CD14-positive monocyte (primary cell): ENCODE measurements around the gene CACNA2D1. TPM values are rescaled to one million over a fixed set of nuclear protein-coding genes. Genes with fewer than 3 reads are reported as not detected.

Experiments
- DNase-seq, 3 donors: peaks; one replicate each; pipeline ENCODE4 v3.0.0-alpha.2; 2011 to 2022
- H2AFZ ChIP-seq: 2 replicates; pipeline ENCODE4 v1.6.0; 2012; ENCODE audit warnings: mild to moderate bottlenecking, low read depth, low read length, inconsistent platforms; ENCODE audit not compliant: insufficient read depth, poor library complexity, severe bottlenecking
- H3K27ac ChIP-seq, 2 donors: 1 replicate in 1 of 2; 2 replicates in 1 of 2; pipeline ENCODE4 v1.5.1; 2012 to 2013; ENCODE audit warnings: low read length in 2 of 2, control low read depth in 1 of 2, inconsistent platforms in 1 of 2, low read depth in 1 of 2, mild to moderate bottlenecking in 1 of 2
- H3K27me3 ChIP-seq, 2 donors: one replicate each; pipeline versions ENCODE4 v1.6.0 to v1.6.1; 2011 to 2013; ENCODE audit warnings: low read length in 2 of 2; ENCODE audit not compliant: control insufficient read depth in 2 of 2, insufficient read depth in 2 of 2
- H3K36me3 ChIP-seq, 2 donors: replicated peaks in 1 of 2; 1 replicate in 1 of 2; 2 replicates in 1 of 2; pipeline versions ENCODE4 v1.5.1 to v1.6.1; 2012 to 2013; ENCODE audit warnings: low read length in 2 of 2, control low read depth in 1 of 2, inconsistent platforms in 1 of 2, mild to moderate bottlenecking in 1 of 2; ENCODE audit not compliant: insufficient read depth in 2 of 2, control insufficient read depth in 1 of 2
- H3K4me1 ChIP-seq, 2 donors: 1 replicate in 1 of 2; 2 replicates in 1 of 2; pipeline versions ENCODE4 v1.5.1 to v1.6.1; 2012 to 2013; ENCODE audit warnings: low read length in 2 of 2, control low read depth in 1 of 2, inconsistent platforms in 1 of 2, mild to moderate bottlenecking in 1 of 2, moderate library complexity in 1 of 2; ENCODE audit not compliant: insufficient read depth in 2 of 2, control insufficient read depth in 1 of 2
- H3K4me2 ChIP-seq: replicated peaks from 2 replicates; pipeline ENCODE3; 2012; ENCODE audit warnings: low read length, moderate library complexity, mild to moderate bottlenecking; ENCODE audit not compliant: poor library complexity, severe bottlenecking; ENCODE audit errors: extremely low read depth
- H3K4me3 ChIP-seq, 3 experiments: fragments of 200-600 bp in 1 of 3; sonication (generic) in 1 of 3; replicated peaks in 1 of 3; 1 replicate in 2 of 3; 2 replicates in 1 of 3; pipeline ENCODE4 v1.5.1; 2011 to 2013; ENCODE audit warnings: low read length in 3 of 3, mild to moderate bottlenecking in 3 of 3, control low read depth in 2 of 3, low read depth in 2 of 3, inconsistent platforms in 1 of 3, moderate library complexity in 1 of 3
- H3K79me2 ChIP-seq: 2 replicates; pipeline ENCODE4 v1.6.0; 2012; ENCODE audit warnings: mild to moderate bottlenecking, control low read depth, inconsistent platforms, low read length, moderate library complexity; ENCODE audit not compliant: insufficient read depth
- H3K9ac ChIP-seq: 2 replicates; pipeline ENCODE4 v1.6.0; 2017; ENCODE audit warnings: low read length, mild to moderate bottlenecking; ENCODE audit not compliant: insufficient read depth, poor library complexity, severe bottlenecking
- H3K9me3 ChIP-seq, 2 donors: replicated peaks in 1 of 2; 1 replicate in 1 of 2; 2 replicates in 1 of 2; pipeline versions ENCODE4 v1.5.1 to v1.6.1; 2012 to 2013; ENCODE audit warnings: low read length in 2 of 2, control low read depth in 1 of 2; ENCODE audit not compliant: control insufficient read depth in 1 of 2, insufficient read depth in 1 of 2
- H4K20me1 ChIP-seq: 2 replicates; pipeline ENCODE4 v1.6.0; 2012; ENCODE audit warnings: mild to moderate bottlenecking, low read length, control low read depth, moderate library complexity; ENCODE audit not compliant: insufficient read depth
- H3K27ac Mint-ChIP-seq, 7 donors: one replicate each; pipeline ENCODE4 v1.8.0; 2020; ENCODE audit warnings: mild to moderate bottlenecking in 7 of 7, mixed read lengths in 7 of 7, moderate library complexity in 6 of 7, inconsistent platforms in 2 of 7
- H3K27me3 Mint-ChIP-seq, 3 donors: one replicate each; pipeline ENCODE4 v1.8.0; 2021 to 2022; ENCODE audit warnings: low read depth in 3 of 3, mild to moderate bottlenecking in 3 of 3, mixed read lengths in 3 of 3, moderate library complexity in 3 of 3, inconsistent platforms in 1 of 3
- H3K36me3 Mint-ChIP-seq, 2 donors: one replicate each; pipeline ENCODE4 v1.8.0; 2020; ENCODE audit warnings: mixed read lengths in 2 of 2, inconsistent platforms in 1 of 2, mild to moderate bottlenecking in 1 of 2
- H3K4me1 Mint-ChIP-seq: one replicate; pipeline ENCODE4 v1.8.0; 2020; ENCODE audit warnings: mild to moderate bottlenecking, mixed read lengths
- H3K4me3 Mint-ChIP-seq, 2 donors: one replicate each; pipeline ENCODE4 v1.8.0; 2020; ENCODE audit warnings: mild to moderate bottlenecking in 2 of 2, mixed read lengths in 2 of 2, moderate library complexity in 1 of 2
- H3K9me3 Mint-ChIP-seq, 7 donors: one replicate each; pipeline ENCODE4 v1.8.0; 2020 to 2022; ENCODE audit warnings: mixed read lengths in 7 of 7, mild to moderate bottlenecking in 6 of 7, moderate library complexity in 6 of 7, inconsistent platforms in 2 of 7
- WGBS: methylation state at CpG from one replicate; pipeline ENCODE4 v1.1.5; 2013; ENCODE audit warnings: missing lambda C conversion rate; ENCODE audit not compliant: insufficient coverage; 5-methylcytosine and 5-hydroxymethylcytosine counted together
- intact Hi-C, 2 donors: fragments of 100-400 bp; cut with micrococcal nuclease; formaldehyde crosslinking; loops; one replicate each; pipeline versions ENCODE4 v1.15.0 to v1.15.1; 2023
- polyA plus RNA-seq, 3 donors: library from polyadenylated mRNA; depleted of rRNA in 1 of 3; unstranded in 2 of 3; stranded (reverse) in 1 of 3; fragments of 300-500 nt in 2 of 3; fragments of >200 nt in 1 of 3; fragmentation: Illumina TruSeq in 2 of 3; gene quantifications; 1 replicate in 2 of 3; 2 replicates in 1 of 3; pipeline ENCODE4 v1.2.3, GENCODE V29; 2012 to 2021
- TF ChIP-seq, protein P1 (sequence below): fragments of 200-600 bp; IDR thresholded peaks from one replicate; pipeline ENCODE4 v1.8.0; 2022; ENCODE audit warnings: antibody characterized with exemption, mild to moderate bottlenecking

Gene CACNA2D1
- polyA plus RNA-seq, 3 donors: 0.02 TPM; not detected in 2

DNA sequence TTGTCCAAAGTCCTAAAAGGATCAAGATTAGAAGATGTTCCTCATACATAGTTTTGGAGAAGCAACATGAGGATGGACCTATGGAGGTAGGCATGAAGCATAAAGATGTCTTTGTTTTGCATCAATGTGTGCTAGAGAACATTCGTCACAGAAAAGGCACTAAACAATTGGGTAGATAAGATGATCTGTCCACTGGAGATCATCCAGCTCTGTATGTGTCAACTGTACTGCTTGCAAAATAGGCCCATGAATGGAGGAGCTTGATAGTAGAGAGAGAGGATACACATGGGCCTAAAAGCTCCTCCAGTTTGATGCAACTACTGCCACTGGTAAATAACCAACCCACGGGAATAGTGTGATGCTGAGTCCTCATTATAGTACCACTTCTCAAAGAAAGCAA, 387.3 kb downstream of the CACNA2D1 start:
- Mint-ChIP-seq H3K36me3 (no peaks in the 10 kb centered on the region), H3K27ac (no peak overlapping the region), H3K27me3 (no peaks in the 10 kb centered on the region), H3K9me3 (peaks cover 0 to 2% (median 0%) of the 10 kb centered on the region in 7 donors), H3K4me3 (no peak overlapping the region), H3K4me1 (no peaks in the 10 kb centered on the region)
- H3K4me3 ChIP-seq: no peak overlapping the region
- H4K20me1 ChIP-seq: no peaks in the 10 kb centered on the region
- no peak overlapping the region for H3K27ac ChIP-seq
- no peaks in the 10 kb centered on the region for H3K4me1 ChIP-seq
- TF ChIP-seq, protein P1, sequence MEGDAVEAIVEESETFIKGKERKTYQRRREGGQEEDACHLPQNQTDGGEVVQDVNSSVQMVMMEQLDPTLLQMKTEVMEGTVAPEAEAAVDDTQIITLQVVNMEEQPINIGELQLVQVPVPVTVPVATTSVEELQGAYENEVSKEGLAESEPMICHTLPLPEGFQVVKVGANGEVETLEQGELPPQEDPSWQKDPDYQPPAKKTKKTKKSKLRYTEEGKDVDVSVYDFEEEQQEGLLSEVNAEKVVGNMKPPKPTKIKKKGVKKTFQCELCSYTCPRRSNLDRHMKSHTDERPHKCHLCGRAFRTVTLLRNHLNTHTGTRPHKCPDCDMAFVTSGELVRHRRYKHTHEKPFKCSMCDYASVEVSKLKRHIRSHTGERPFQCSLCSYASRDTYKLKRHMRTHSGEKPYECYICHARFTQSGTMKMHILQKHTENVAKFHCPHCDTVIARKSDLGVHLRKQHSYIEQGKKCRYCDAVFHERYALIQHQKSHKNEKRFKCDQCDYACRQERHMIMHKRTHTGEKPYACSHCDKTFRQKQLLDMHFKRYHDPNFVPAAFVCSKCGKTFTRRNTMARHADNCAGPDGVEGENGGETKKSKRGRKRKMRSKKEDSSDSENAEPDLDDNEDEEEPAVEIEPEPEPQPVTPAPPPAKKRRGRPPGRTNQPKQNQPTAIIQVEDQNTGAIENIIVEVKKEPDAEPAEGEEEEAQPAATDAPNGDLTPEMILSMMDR: no peak
- H3K4me2 ChIP-seq: no peak overlapping the region
- H3K27me3 ChIP-seq: no peaks in the 10 kb centered on the region
- H3K9ac ChIP-seq: no peak overlapping the region
- intact Hi-C loops: no loop called here
- H3K36me3 ChIP-seq: no peaks in the 10 kb centered on the region
- H3K9me3 ChIP-seq: no peaks in the 10 kb centered on the region
- DNase-seq: no peak
- WGBS: no CpG with 5 or more reads among the region's 2 CpGs
- H3K79me2 ChIP-seq: no peaks in the 10 kb centered on the region
- no peak overlapping the region for H2AFZ ChIP-seq

DNA sequence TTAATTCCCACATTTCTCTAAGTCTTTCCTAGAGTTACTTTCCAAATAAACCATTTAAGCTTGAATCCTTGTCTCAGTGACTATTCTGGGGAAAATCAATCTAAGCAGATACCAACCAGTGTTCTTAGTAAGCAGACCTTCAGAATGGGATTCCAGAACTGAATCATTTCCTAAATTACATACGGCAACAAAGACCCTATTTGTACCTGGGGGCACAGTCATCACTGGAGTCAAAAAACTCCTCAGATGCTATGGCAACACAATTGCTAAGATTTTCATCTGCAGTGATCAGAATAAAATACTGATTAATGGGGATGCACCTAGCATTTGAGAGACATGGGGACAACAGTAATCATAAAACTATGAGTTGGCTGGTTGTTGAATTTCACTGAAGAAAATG, 389.0 kb downstream of the CACNA2D1 start:
- no peak overlapping the region for H2AFZ ChIP-seq
- no peaks in the 10 kb centered on the region for H3K4me1 Mint-ChIP-seq
- TF ChIP-seq, protein P1: no peak
- H3K9me3 ChIP-seq: no peaks in the 10 kb centered on the region
- H3K4me2 ChIP-seq: no peak overlapping the region
- H3K4me3 Mint-ChIP-seq: no peak overlapping the region
- H3K79me2 ChIP-seq: no peaks in the 10 kb centered on the region
- no peaks in the 10 kb centered on the region for H3K27me3 Mint-ChIP-seq
- H3K27me3 ChIP-seq: no peaks in the 10 kb centered on the region
- H3K27ac Mint-ChIP-seq: no peak overlapping the region
- no peaks in the 10 kb centered on the region for H3K36me3 ChIP-seq
- H3K9me3 Mint-ChIP-seq: peaks cover 0 to 2% (median 0%) of the 10 kb centered on the region in 7 donors
- no peak overlapping the region for H3K27ac ChIP-seq
- 100% methylated on average over 1 of the region's 1 CpG for whole genome bisulfite sequencing
- no peaks in the 10 kb centered on the region for H3K4me1 ChIP-seq
- no peaks in the 10 kb centered on the region for H4K20me1 ChIP-seq
- no peak for DNase-seq
- H3K36me3 Mint-ChIP-seq: no peaks in the 10 kb centered on the region
- H3K9ac ChIP-seq: no peak overlapping the region
- H3K4me3 ChIP-seq: no peak overlapping the region
- intact Hi-C loops: no loop called here
